Stimulated activated CD8-positive, alpha-beta memory T cell treated with anti-CD3 and anti-CD28 coated beads, Interleukin-12 subunit alpha, Interleukin-12 subunit beta, amount 100 ng/mL, for 1 hour (primary cell): ENCODE data around the gene FGD3.
A peak's percentile ranks its signal among the peaks of the same experiment; 100 is the strongest.

ENCODE experiments used
- DNase-seq: peaks from one replicate; pipeline ENCODE4 v3.0.0-alpha.2; 2020; ENCODE audit warnings: low read depth

FGD3 gene

DNA sequence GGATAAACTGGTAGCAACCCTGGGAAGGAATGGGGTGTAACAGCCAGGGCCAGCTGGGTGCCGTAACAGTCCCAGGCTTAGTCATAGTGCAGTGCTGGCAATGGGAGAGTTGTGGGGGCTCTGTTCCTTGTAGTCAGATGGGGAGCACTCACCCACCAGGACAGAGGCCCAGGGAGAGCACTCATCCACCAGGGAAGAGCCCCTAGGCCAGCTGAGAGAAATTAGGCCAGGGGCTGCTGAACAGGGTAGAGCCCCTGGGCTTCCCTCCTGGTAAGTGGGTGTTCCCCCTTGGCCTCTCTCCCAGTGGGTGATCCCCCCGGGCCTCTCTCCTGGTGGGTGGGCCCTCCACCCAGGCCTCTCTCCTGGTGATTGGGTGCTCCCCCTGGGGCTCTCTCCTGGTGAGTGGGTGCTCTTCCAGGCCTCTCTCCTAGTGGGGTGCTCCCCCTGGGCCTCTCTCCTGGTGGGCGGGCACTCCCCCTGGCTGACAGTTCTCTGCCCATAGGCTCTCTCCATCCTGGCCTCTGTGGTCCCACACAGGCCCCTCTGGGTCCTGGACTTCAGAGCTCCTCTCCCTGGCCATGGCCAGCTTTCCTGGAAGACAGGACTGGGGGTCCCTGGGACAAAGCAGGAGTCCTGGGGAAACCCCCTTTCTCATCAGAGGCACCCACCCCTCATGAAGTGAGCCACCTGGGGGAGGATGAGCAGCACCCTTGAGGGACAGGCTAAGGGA lies 13.4 kb downstream of the FGD3 start:
- DNase-seq = no peak

DNA sequence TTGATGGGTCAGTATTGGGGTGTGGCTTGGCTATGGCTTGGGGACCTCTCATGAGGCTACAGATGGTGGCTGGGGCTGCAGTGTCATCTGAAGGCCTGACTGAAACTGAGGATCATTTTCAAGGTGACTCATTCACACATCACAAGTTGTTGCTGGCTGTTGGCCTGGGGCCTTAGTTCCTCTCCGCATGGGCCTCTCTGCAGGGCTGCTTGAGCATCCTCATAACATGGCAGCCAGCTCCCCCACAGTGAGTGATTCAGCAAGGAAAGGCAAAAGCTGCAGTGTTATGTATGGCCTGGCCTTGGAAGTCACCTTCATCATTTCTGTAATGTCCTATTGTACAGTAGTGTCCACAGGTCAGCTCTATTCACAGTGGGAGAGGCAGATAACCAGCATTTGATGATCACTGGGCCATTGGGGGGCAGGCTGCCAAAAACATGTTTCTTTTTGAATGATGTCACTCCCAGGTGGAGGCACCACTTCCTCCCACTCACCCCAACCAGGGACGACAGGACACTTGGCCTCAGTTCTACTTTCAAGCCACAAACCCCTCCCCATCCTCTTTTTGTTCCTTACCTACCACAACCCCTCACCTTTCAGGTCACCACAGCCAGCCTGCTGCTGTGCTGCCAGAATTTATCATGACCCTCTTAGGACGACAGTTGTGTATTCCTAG lies 14.4 kb downstream of the FGD3 start:
- DNase-seq = no peak

- DNase-seq = no peak
These were observed 15.0 kb downstream of the FGD3 start for GRCh38 chr9:92962303-92962649.

DNA sequence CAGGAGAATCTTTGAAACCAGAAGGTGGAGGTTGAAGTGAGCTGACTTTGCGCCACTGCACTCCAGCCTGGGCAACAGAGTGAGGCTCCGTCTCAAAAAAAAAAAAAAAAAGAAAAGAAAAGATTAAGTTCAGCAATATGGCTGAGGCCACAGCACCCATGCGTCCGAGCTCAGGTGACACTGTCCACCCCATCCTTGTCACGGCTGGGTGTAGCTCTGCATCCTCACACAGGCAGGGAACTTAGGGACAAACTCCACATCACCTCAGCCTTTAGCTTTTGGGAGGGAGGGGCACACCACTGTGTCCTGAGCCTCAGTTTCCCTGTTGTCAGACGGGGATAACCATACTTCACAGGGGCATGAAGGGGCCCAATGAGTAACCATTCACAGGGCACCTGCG lies 15.5 kb downstream of the FGD3 start:
- DNase-seq = no peak

DNA sequence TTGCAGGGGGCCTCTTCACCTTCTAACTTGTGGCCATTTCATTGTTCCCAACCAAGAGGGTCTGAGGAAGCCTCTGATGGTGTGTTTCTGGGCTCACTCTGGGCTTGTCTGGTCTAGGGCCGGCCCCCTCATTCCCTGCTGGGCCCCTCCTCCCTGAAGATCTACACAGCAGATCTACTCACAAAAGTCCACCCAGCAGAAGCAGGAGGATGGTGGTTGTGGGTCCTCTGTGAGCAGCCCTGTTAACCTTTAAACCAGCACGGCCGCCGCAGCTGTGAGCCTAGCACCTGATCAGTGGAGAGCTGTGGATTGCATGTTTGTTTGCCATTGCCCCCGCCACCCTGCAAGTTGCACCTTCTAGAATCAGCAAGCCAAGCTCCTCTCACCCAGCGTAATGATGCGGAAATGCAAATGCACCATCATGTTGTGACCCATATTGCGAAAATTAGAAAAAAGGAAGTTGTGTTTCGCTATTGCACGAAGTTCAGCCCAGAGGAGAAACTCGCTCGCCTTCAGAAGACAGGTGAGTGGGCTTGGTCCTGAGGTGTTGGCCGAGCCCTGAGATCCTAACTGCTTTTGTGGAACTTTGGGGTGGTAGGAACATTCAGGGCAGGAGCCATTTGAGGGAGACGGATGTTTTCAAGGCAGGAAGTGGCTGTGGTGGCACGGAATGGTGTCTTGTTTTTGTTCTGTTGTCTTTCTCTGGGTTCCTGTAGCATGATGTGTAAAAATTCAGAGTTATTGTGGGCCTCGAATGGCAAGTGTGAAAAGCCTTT lies 16.7 kb downstream of the FGD3 start:
- peak; percentile 58 for DNase-seq

- DNase-seq = no peak
These were observed 17.3 kb downstream of the FGD3 start for GRCh38 chr9:92964607-92965060.

DNA sequence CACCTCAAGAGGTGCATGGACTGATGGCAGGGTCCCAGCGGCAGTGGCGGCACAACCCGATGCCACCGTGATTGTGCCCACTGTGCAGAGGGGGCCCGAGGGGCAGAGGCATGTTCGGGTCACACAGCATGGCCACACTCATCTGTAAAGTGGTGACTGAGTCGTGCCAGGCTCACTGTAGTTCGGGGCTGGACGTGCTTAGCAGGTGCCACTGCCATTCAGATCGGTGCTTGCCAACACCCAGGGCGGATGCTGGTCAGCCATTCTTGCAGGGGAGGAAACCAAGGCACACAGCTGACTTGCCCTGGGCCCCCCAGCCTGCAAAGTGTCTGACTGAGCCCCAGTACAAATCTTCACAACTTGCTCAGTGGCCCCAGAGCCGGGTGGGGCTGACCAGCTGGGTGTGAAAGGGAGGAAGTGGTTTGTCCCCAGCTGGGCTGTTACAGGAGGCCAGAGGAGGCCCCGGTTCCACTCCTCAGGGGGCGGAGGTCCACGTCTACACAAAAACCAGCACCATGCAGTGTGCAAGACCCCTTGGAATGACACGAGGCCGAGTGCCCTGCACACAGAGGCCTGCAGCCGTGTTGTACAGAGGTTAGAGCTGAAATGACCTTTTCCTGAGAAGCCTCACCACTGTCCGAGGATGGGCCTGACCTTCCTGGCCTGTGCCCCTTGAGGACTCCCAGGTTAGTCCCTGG lies 17.9 kb downstream of the FGD3 start:
- no peak for DNase-seq

DNA sequence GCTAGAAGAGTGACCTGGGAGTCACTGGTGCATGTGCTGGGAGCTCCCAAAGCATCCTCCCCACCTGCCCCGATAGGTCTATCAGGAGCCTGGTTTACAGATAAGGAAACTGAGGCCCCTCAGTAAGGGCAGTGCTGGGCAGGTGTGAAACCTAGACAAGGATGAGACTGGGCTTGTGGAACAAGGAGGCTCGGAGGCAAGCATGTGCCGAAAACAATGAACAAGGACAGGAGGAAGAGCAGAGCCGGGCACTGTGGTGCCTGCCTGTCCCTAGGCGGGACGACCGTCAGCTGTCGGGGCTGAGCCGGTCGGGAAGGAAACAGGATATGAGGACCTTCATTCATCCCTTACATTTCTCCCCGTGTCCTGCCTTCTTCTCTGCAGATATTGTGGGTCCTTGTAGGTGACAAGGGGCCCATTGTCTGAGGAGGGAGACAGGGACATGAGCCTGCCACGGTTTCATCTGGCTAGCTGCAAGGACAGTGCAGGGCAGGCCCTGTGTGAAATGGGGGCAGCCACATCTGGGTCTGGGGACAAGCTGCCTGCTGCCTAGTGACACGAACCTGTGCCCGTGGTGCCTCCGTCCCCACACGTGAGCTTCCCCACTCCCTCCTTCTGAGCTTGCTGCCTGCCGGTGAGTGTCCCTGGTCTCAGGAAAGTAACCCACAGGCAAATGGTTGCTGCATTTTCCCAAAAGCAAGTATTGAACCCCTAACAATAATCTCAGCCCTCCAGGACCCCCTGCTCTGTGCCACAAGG lies 18.6 kb downstream of the FGD3 start:
- no peak for DNase-seq

DNA sequence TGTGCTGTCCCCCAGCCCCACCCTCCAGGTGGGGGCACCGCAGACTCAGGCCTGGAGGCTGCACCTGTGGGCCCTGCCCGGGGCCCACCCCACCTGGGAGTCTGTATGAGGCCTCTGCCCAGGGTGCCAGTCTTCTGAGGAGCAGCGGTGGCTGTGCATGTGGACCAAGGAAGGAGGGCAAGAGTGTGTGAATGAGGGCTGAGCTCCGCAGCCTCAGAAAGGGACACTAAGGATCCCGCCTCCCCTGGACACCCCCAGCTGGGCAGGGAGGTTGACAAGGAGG lies 19.1 kb downstream of the FGD3 start:
- DNase-seq = no peak

DNA sequence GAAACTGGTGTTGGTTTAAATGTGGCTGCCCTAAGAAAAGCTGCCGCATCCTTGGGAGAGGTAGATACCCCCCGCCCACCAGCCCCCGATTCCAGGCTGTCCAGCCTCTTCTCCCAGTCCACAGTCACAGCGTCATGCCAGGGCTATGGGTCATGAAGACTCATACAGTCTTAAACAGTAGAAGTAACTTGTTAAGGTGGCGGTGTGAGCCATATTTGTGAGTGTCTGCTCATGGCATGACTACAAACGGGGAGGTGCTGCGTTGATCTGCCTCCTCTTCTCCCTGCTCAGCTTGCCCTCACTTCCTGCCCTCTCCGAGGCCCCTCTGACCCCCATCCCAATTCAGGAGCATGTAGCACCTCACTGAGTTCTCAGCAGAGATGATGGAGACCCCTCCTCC lies 20.8 kb downstream of the FGD3 start:
- no peak for DNase-seq

DNA sequence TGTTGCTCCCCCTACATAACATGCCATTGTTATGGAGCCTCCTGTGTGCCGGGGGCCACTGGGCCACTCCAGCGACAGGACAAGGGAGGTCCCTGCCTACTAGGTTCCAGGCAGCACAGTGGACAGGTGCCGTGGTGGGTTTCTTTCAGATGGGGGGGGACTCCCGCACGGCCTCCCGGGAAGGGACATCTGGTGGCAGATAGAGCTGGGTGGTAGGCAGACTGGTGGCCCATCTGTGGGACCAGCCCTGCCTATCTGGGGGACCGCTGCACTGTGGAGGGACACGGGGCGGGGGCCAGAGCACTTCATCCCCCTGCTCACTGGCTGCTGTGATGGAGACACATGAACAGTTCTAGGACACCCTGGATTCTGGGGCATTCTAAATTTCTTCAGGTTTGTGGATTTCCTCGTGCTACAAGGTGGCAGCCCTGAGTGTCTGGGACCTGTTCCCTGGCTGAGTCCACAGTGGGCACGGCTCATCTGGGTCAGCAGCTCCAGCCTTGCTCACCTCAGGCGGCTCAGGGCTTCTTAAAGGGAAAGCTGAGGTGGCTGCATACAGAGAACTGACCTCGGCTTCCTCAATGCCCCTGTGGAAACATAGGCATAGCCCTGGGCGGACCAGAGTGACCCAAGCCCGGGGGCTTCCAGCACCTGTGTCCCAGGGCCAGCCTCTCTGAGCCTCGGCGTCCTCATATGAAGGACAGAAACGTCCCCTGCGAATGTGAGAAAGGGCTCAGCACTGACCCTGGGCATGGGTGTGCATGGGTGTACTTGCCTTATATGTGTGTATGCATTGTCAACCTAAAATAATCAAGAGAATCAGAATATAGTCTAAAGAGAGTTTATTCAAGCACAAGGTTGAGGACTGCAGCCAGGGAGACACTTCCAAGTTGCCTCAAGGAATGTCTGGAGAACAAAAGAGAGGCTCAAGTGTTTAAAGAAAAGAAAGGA lies 22.5 kb downstream of the FGD3 start:
- DNase-seq = no peak

DNA sequence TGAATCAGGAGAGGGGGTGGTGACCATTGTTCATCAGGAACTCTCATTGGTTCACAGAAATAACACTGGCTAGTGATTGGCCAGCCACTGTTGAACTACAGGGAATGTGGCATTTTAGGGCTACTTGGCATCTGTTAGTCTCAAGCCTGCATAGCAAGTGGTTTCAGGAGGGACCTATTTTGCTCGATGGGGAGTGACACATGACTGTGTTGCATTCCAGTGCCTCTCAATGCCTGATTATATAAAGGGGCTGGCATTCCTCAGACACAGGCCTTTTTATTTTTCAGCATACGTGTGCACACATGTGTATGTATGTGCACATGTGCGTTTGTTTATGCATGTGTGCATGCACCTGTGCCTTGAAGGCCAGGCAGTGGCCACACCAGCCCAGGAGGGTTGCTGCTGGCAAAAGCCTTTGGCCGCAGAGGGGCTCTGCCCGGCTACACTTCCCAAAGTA lies 23.2 kb downstream of the FGD3 start:
- no peak for DNase-seq

GRCh38 chr9:92971121-92971520 lies 23.8 kb downstream of the FGD3 start:
- no peak for DNase-seq

DNA sequence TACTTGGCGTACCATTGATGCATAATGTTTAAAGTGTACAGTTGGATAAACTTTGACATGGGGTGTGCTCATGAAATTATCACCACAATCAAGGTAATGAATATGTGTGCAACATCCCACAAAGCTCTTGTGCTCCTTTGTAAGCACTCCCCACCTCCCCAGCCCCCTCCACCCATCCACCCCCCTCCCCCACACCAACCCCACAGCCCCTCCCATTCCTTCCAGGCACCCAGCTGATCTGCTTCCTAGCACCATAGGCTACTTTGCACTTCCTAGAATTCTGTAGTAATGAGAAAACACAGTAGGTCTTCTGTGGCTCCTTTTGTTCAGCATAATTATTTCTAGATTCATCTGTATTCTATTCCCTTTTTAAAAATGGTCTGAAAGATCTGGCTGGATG lies 24.5 kb downstream of the FGD3 start:
- DNase-seq = no peak

DNA sequence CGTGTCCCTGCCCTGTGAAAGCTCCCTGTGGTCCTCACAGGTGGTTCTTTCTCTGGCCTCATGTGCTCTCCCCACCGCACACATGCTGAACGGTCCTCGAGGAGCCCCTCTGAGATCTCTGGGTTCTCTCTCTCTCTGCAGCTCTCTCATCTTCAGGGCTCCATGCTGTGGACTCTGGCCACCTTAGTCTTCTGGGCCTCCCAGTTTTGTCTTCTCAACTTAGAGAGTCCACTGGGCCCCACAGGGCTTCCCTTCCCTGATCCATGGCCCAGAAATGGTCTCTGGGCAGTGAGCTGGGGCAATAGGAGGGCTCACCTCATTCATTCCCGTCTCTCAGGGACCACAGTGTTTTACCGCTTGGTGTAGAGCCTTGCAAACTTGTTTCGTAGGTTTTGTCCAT lies 26.4 kb downstream of the FGD3 start:
- DNase-seq = no peak

- no peak for DNase-seq
These were observed 26.9 kb downstream of the FGD3 start for GRCh38 chr9:92974161-92974661.

DNA sequence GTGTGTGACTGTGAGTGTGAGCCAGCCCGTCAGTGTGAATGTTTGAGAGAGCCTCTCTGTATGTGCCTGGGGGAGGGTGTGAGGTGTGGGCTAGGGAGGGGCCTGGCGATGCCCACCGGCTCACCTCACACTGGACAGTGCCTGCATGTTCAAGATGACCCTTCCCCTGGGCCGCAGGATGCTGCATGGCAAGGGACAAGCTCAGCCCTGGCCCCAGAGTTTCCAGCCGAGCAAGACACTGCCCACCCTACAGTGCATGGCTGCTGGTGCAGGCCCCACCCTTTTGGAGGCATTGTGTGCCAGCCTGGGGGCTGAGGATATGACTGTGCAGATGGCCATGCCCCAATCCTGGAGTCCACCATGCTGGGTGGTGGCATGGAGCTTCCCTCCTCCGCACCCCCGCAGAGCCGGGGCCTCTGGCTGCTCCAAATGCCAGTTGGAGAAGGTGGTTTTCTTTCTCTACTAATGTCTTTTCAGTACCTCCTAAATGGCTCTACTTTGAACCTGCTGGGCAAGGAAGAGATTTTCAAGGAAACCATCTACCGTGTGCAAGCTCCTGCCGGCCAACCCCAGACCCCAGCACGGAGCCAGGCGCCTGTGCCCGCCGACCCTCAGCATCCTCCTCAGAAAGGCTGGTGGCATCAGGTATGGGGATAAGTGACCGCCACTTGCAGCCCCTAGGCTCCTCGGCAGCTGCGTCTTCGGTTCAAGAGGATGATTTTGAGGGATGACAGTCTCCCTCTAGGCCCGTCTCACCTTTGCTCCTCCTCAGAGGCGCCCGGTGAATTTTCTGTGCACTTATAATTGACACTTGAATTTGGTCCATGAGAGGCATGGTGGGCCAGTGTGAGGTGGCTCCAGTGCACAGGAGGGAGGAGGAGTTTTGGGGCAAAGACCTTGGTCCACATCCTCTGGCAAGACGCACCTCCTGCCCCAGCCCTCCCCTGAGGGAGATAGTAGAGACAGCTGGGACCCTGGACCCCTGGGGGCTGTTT lies 27.7 kb downstream of the FGD3 start:
- DNase-seq = no peak

GRCh38 chr9:92976431-92976830 lies 29.1 kb downstream of the FGD3 start:
- DNase-seq = no peak

DNA sequence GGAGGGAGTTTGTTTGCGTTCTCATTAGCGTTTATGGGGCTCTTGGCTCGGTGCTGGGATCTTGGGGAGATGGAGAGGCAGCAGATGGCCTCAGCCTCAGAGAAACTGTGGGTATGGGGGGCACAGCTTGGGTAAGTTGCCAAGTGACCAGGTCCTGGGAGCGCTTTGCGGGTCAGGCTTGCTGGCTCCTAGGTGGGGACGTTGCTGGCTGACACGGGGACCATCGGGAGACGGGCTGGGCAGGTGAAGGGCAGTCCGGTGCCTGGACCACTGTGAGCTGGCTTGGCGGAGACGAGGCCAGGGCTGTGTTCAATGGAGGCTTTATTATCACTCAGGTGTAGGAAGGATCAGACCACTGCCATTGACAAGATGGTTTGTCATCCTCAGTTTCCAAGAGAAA lies 30.0 kb downstream of the FGD3 start:
- DNase-seq = no peak
